ENCODE results near the gene NECTIN4. TPM values are rescaled to one million over a fixed set of nuclear protein-coding genes. Genes with fewer than 3 reads are reported as not detected.
A peak's percentile ranks its signal among the peaks of the same experiment; 100 is the strongest.

The NECTIN4 gene
- polyA plus RNA-seq, 3 donors = 0.07 TPM; not detected in 1

- H3K79me2 ChIP-seq (ENCODE audit: insufficient read depth, low read length) = no peaks in the 10 kb centered on the region
- no peak overlapping the region for H3K4me3 Mint-ChIP-seq
- no peak overlapping the region for H2AFZ ChIP-seq (ENCODE audit: insufficient read depth, low read depth, low read length, poor library complexity, severe bottlenecking)
- no peak overlapping the region for H3K27ac ChIP-seq (ENCODE audit: low read depth in 1 of 2, low read length in 2 of 2)
- H4K20me1 ChIP-seq (ENCODE audit: insufficient read depth, low read length) = no peaks in the 10 kb centered on the region
- peaks cover 55% of the 10 kb centered on the region for H3K4me1 Mint-ChIP-seq
- peaks cover 34 to 37% of the 10 kb centered on the region in 2 donors for H3K4me1 ChIP-seq (ENCODE audit: control insufficient read depth in 1 of 2, insufficient read depth in 2 of 2, low read length in 2 of 2)
- H3K9me3 Mint-ChIP-seq = peaks cover 0 to 5% (median 0%) of the 10 kb centered on the region in 7 donors
- peaks cover 0 to 7% of the 10 kb centered on the region in 2 donors for H3K27me3 ChIP-seq (ENCODE audit: control insufficient read depth in 2 of 2, insufficient read depth in 2 of 2, low read length in 2 of 2)
- no peak overlapping the region for H3K4me3 ChIP-seq (replicated peaks in 1 of 3; ENCODE audit: low read depth in 2 of 3, low read length in 3 of 3)
- no peaks in the 10 kb centered on the region for H3K9me3 ChIP-seq (replicated peaks in 1 of 2; ENCODE audit: control insufficient read depth in 1 of 2, insufficient read depth in 1 of 2, low read length in 2 of 2)
- no peak for TF ChIP-seq CTCF (IDR thresholded peaks at IDR 0.05)
- peaks cover 8 to 24% (median 10%) of the 10 kb centered on the region in 3 donors for H3K27me3 Mint-ChIP-seq (ENCODE audit: low read depth in 3 of 3)
- no peak overlapping the region for H3K4me2 ChIP-seq (replicated peaks; ENCODE audit: extremely low read depth, low read length, poor library complexity, severe bottlenecking)
- peaks cover 7 to 13% of the 10 kb centered on the region in 2 donors for H3K36me3 ChIP-seq (replicated peaks in 1 of 2; ENCODE audit: control insufficient read depth in 1 of 2, insufficient read depth in 2 of 2, low read length in 2 of 2)
- intact Hi-C loops (cut with micrococcal nuclease) = no loop called here
- H3K36me3 Mint-ChIP-seq = peaks cover 14 to 17% of the 10 kb centered on the region in 2 donors
- 96% methylated on average over 5 of the region's 6 CpGs for WGBS (ENCODE audit: insufficient coverage)
- H3K27ac Mint-ChIP-seq = no peak overlapping the region
- DNase-seq = no peak
- H3K9ac ChIP-seq (ENCODE audit: insufficient read depth, low read length, poor library complexity, severe bottlenecking) = no peak overlapping the region
Observed at GRCh38 chr1:161095230-161095629, 5.9 kb upstream of the NECTIN4 start.

GRCh38 chr1:161094481-161094880 lies 5.1 kb upstream of the NECTIN4 start:
- Histone ChIP-seq H3K4me1 (ENCODE audit: control insufficient read depth in 1 of 2, insufficient read depth in 2 of 2, low read length in 2 of 2) (peaks cover 37 to 44% of the 10 kb centered on the region in 2 donors), H3K36me3 (replicated peaks in 1 of 2; ENCODE audit: control insufficient read depth in 1 of 2, insufficient read depth in 2 of 2, low read length in 2 of 2) (peaks cover 0 to 5% of the 10 kb centered on the region in 2 donors), H3K9me3 (replicated peaks in 1 of 2; ENCODE audit: control insufficient read depth in 1 of 2, insufficient read depth in 1 of 2, low read length in 2 of 2) (no peaks in the 10 kb centered on the region), H3K4me3 (replicated peaks in 1 of 3; ENCODE audit: low read depth in 2 of 3, low read length in 3 of 3) (no peak overlapping the region), H3K27ac (ENCODE audit: low read depth in 1 of 2, low read length in 2 of 2) (no peak overlapping the region), H3K9ac (ENCODE audit: insufficient read depth, low read length, poor library complexity, severe bottlenecking) (no peak overlapping the region), H4K20me1 (ENCODE audit: insufficient read depth, low read length) (no peaks in the 10 kb centered on the region), H2AFZ (ENCODE audit: insufficient read depth, low read depth, low read length, poor library complexity, severe bottlenecking) (no peak overlapping the region), H3K27me3 (ENCODE audit: control insufficient read depth in 2 of 2, insufficient read depth in 2 of 2, low read length in 2 of 2) (peaks cover 0 to 7% of the 10 kb centered on the region in 2 donors), H3K4me2 (replicated peaks; ENCODE audit: extremely low read depth, low read length, poor library complexity, severe bottlenecking) (no peak overlapping the region), H3K79me2 (ENCODE audit: insufficient read depth, low read length) (no peaks in the 10 kb centered on the region)
- no peak for TF ChIP-seq CTCF (IDR thresholded peaks at IDR 0.05)
- Mint-ChIP-seq H3K9me3 (peaks cover 0 to 5% (median 0%) of the 10 kb centered on the region in 7 donors), H3K27ac (peak overlapping the region in 1 of 7 donors; percentile 35), H3K4me1 (peaks cover 61% of the 10 kb centered on the region), H3K4me3 (peak overlapping the region in 1 of 2 donors; percentile 27), H3K27me3 (ENCODE audit: low read depth in 3 of 3) (peaks cover 8 to 24% (median 10%) of the 10 kb centered on the region in 3 donors), H3K36me3 (peaks cover 7 to 9% of the 10 kb centered on the region in 2 donors)
- 100% methylated on average over 1 of the region's 14 CpGs for WGBS (ENCODE audit: insufficient coverage)
- no peak for DNase-seq
- intact Hi-C loops (cut with micrococcal nuclease) = no loop called here

All from CD14-positive monocyte (primary cell).